GOT3 (cell line): ENCODE results near the gene GRIN2A.

Experiments used
- DNase-seq: peaks from one replicate; lab custom pipeline; 2025; ENCODE audit warnings: mixed read lengths; lab: John Stamatoyannopoulos, UW

Gene GRIN2A

GRCh38 chr16:9965079-9965478 lies 217.1 kb downstream of the GRIN2A start:
- DNase-seq = no peak

- no peak for DNase-seq
These were observed 217.8 kb downstream of the GRIN2A start for GRCh38 chr16:9964426-9964825.

GRCh38 chr16:9957433-9957832 lies 224.8 kb downstream of the GRIN2A start:
- no peak for DNase-seq

GRCh38 chr16:9957002-9957401 lies 225.2 kb downstream of the GRIN2A start:
- no peak for DNase-seq

- no peak for DNase-seq
These were observed 226.6 kb downstream of the GRIN2A start for GRCh38 chr16:9955677-9956076.

- no peak for DNase-seq
These were observed 228.2 kb downstream of the GRIN2A start for GRCh38 chr16:9953908-9954570.

- no peak for DNase-seq
These were observed 231.6 kb downstream of the GRIN2A start for GRCh38 chr16:9950658-9951057.

- DNase-seq = no peak
These were observed 232.8 kb downstream of the GRIN2A start for GRCh38 chr16:9949396-9949795.

- DNase-seq = no peak
These were observed 233.3 kb downstream of the GRIN2A start for GRCh38 chr16:9948933-9949332.

- DNase-seq = no peak
These were observed 236.1 kb downstream of the GRIN2A start for GRCh38 chr16:9946022-9946720.

- DNase-seq = no peak
These were observed 239.1 kb downstream of the GRIN2A start for GRCh38 chr16:9943121-9943520.

GRCh38 chr16:9941245-9941644 lies 241.0 kb downstream of the GRIN2A start:
- no peak for DNase-seq

GRCh38 chr16:9934723-9935508 lies 247.3 kb downstream of the GRIN2A start:
- DNase-seq = no peak

- no peak for DNase-seq
These were observed 249.1 kb downstream of the GRIN2A start for GRCh38 chr16:9932919-9933653.

GRCh38 chr16:9932000-9932399 lies 250.2 kb downstream of the GRIN2A start:
- no peak for DNase-seq

- DNase-seq = no peak
These were observed 252.4 kb downstream of the GRIN2A start for GRCh38 chr16:9929836-9930235.

GRCh38 chr16:9929313-9929712 lies 252.9 kb downstream of the GRIN2A start:
- no peak for DNase-seq

GRCh38 chr16:9922441-9922840 lies 259.8 kb downstream of the GRIN2A start:
- no peak for DNase-seq

- DNase-seq = no peak
These were observed 260.2 kb downstream of the GRIN2A start for GRCh38 chr16:9921997-9922396.

- no peak for DNase-seq
These were observed 262.8 kb downstream of the GRIN2A start for GRCh38 chr16:9919460-9919859.

- DNase-seq = no peak
These were observed 264.5 kb downstream of the GRIN2A start for GRCh38 chr16:9917691-9918090.

GRCh38 chr16:9913604-9914326 lies 268.5 kb downstream of the GRIN2A start:
- no peak for DNase-seq
